ENCODE results near the gene MEGF10. TPM values are rescaled to one million over a fixed set of nuclear protein-coding genes. Genes with fewer than 3 reads are reported as not detected.

Gene MEGF10
- total and polyA plus RNA-seq, 2 of the 8 experiments (the other 6 are each of a cell fraction or from before 2014, with no cell fraction given) = 38.2 to 53.1 TPM

GRCh38 chr5:127294829-127295228, 4.2 kb downstream of the MEGF10 start (continued):
- TF ChIP-seq CHD7 (IDR thresholded peaks at IDR 0.05; ENCODE audit: insufficient replicate concordance, low read length) = no peak
- TF ChIP-seq KDM5A (IDR thresholded peaks at IDR 0.05; ENCODE audit: low read length) = no peak
- TF ChIP-seq SP4 (IDR thresholded peaks at IDR 0.05; ENCODE audit: low read length) = no peak
- TF ChIP-seq TAF7 (optimal IDR thresholded peaks at IDR 0.05; ENCODE audit: borderline replicate concordance, low read depth, low read length) = no peak
- no peak for TF ChIP-seq NRF1 (IDR thresholded peaks at IDR 0.05; ENCODE audit: low read depth, low read length)
- no peak for TF ChIP-seq CBX8 (IDR thresholded peaks at IDR 0.05; ENCODE audit: borderline replicate concordance, low read depth, low read length)

Data from H1 (cell line).